Measurements from ENCODE around the gene TNFRSF8. TPM values are rescaled to one million over a fixed set of nuclear protein-coding genes. Genes with fewer than 3 reads are reported as not detected.

TNFRSF8 gene
- total RNA-seq, 1 experiment from 2014 or later = 0.82 TPM

- peak; percentile 46 for DNase-seq
- Histone ChIP-seq H3K9me3 (no peaks in the 10 kb centered on the region), H3K4me3 (no peak overlapping the region), H3K27me3 (no peaks in the 10 kb centered on the region), H3K36me3 (no peaks in the 10 kb centered on the region)
Measured at GRCh38 chr1:12114916-12115315, 51.8 kb downstream of the TNFRSF8 start.

- Histone ChIP-seq H3K27me3 (no peaks in the 10 kb centered on the region), H3K4me3 (no peak overlapping the region), H3K36me3 (no peaks in the 10 kb centered on the region), H3K9me3 (no peaks in the 10 kb centered on the region)
- DNase-seq = peak; percentile 26
Measured at GRCh38 chr1:12121212-12122003, 58.3 kb downstream of the TNFRSF8 start.

- DNase-seq = no peak
- no peak overlapping the region for H3K4me3 ChIP-seq
- H3K9me3 ChIP-seq = no peaks in the 10 kb centered on the region
- H3K27me3 ChIP-seq = no peaks in the 10 kb centered on the region
- H3K36me3 ChIP-seq = no peaks in the 10 kb centered on the region
Measured at GRCh38 chr1:12123172-12123571, 60.1 kb downstream of the TNFRSF8 start.

GRCh38 chr1:12124693-12125421, 61.8 kb downstream of the TNFRSF8 start:
- H3K36me3 ChIP-seq = no peaks in the 10 kb centered on the region

GRCh38 chr1:12125422-12126355, 62.6 kb downstream of the TNFRSF8 start:
- Histone ChIP-seq H3K9me3 (no peaks in the 10 kb centered on the region), H3K36me3 (no peaks in the 10 kb centered on the region), H3K4me3 (no peak overlapping the region), H3K27me3 (no peaks in the 10 kb centered on the region)
- DNase-seq = no peak

More at GRCh38 chr1:12124693-12125421, 61.8 kb downstream of the TNFRSF8 start:
- H3K9me3 ChIP-seq = no peaks in the 10 kb centered on the region
- peak; percentile 55 for DNase-seq
- H3K27me3 ChIP-seq = no peaks in the 10 kb centered on the region
- H3K4me3 ChIP-seq = no peak overlapping the region

GRCh38 chr1:12126781-12127180, 63.7 kb downstream of the TNFRSF8 start:
- Histone ChIP-seq H3K9me3 (no peaks in the 10 kb centered on the region), H3K36me3 (no peaks in the 10 kb centered on the region), H3K4me3 (no peak overlapping the region), H3K27me3 (no peaks in the 10 kb centered on the region)
- DNase-seq = no peak

GRCh38 chr1:12127206-12127810, 64.2 kb downstream of the TNFRSF8 start:
- Histone ChIP-seq H3K27me3 (no peaks in the 10 kb centered on the region), H3K9me3 (no peaks in the 10 kb centered on the region), H3K36me3 (no peaks in the 10 kb centered on the region), H3K4me3 (no peak overlapping the region)
- no peak for DNase-seq

GRCh38 chr1:12128120-12128519, 65.0 kb downstream of the TNFRSF8 start:
- DNase-seq = no peak
- Histone ChIP-seq H3K27me3 (no peaks in the 10 kb centered on the region), H3K4me3 (no peak overlapping the region), H3K9me3 (no peaks in the 10 kb centered on the region), H3K36me3 (no peaks in the 10 kb centered on the region)

- H3K27me3 ChIP-seq = no peaks in the 10 kb centered on the region
- no peak overlapping the region for H3K4me3 ChIP-seq
- H3K9me3 ChIP-seq = no peaks in the 10 kb centered on the region
- H3K36me3 ChIP-seq = no peaks in the 10 kb centered on the region
- no peak for DNase-seq
Measured at GRCh38 chr1:12129624-12130023, 66.5 kb downstream of the TNFRSF8 start.

- no peaks in the 10 kb centered on the region for H3K36me3 ChIP-seq
- no peak for DNase-seq
- H3K9me3 ChIP-seq = no peaks in the 10 kb centered on the region
- no peaks in the 10 kb centered on the region for H3K27me3 ChIP-seq
- no peak overlapping the region for H3K4me3 ChIP-seq
Measured at GRCh38 chr1:12130466-12131130, 67.5 kb downstream of the TNFRSF8 start.

GRCh38 chr1:12132078-12132477, 69.0 kb downstream of the TNFRSF8 start:
- no peaks in the 10 kb centered on the region for H3K9me3 ChIP-seq
- no peak overlapping the region for H3K4me3 ChIP-seq
- H3K27me3 ChIP-seq = no peaks in the 10 kb centered on the region
- no peaks in the 10 kb centered on the region for H3K36me3 ChIP-seq
- DNase-seq = peak; percentile 87

GRCh38 chr1:12134716-12135115, 71.6 kb downstream of the TNFRSF8 start:
- no peaks in the 10 kb centered on the region for H3K27me3 ChIP-seq
- no peaks in the 10 kb centered on the region for H3K9me3 ChIP-seq
- H3K36me3 ChIP-seq = no peaks in the 10 kb centered on the region
- no peak overlapping the region for H3K4me3 ChIP-seq
- DNase-seq = no peak

- peak; percentile 87 for DNase-seq
Measured at GRCh38 chr1:12135612-12136011, 72.5 kb downstream of the TNFRSF8 start.

GRCh38 chr1:12136916-12137610, 74.0 kb downstream of the TNFRSF8 start:
- no peaks in the 10 kb centered on the region for H3K9me3 ChIP-seq

More at GRCh38 chr1:12135612-12136011, 72.5 kb downstream of the TNFRSF8 start:
- H3K4me3 ChIP-seq = no peak overlapping the region
- H3K36me3 ChIP-seq = no peaks in the 10 kb centered on the region
- H3K9me3 ChIP-seq = no peaks in the 10 kb centered on the region
- no peaks in the 10 kb centered on the region for H3K27me3 ChIP-seq

More at GRCh38 chr1:12136916-12137610, 74.0 kb downstream of the TNFRSF8 start:
- no peak for DNase-seq
- no peaks in the 10 kb centered on the region for H3K27me3 ChIP-seq
- no peaks in the 10 kb centered on the region for H3K36me3 ChIP-seq
- H3K4me3 ChIP-seq = no peak overlapping the region
